ENCODE data around the gene KDM4E.

Gene KDM4E

GRCh38 chr11:95050595-95051202 lies 25.6 kb downstream of the KDM4E start:
- DNase-seq (ENCODE audit: low read depth in 2 of 2) = no peak

- no peak for DNase-seq (ENCODE audit: low read depth in 2 of 2)
These were observed 29.3 kb downstream of the KDM4E start for GRCh38 chr11:95054356-95054755.

- no peak for DNase-seq (ENCODE audit: low read depth in 2 of 2)
These were observed 30.3 kb downstream of the KDM4E start for GRCh38 chr11:95055283-95055897.

- DNase-seq (ENCODE audit: low read depth in 2 of 2) = no peak
These were observed 32.9 kb downstream of the KDM4E start for GRCh38 chr11:95057959-95058358.

- DNase-seq (ENCODE audit: low read depth in 2 of 2) = no peak
These were observed 33.6 kb downstream of the KDM4E start for GRCh38 chr11:95058621-95059020.

GRCh38 chr11:95059046-95059445 lies 34.0 kb downstream of the KDM4E start:
- no peak for DNase-seq (ENCODE audit: low read depth in 2 of 2)

GRCh38 chr11:95065336-95065735 lies 40.3 kb downstream of the KDM4E start:
- no peak for DNase-seq (ENCODE audit: low read depth in 2 of 2)

GRCh38 chr11:95066716-95067038 lies 41.6 kb downstream of the KDM4E start, which contains the start of gene SRSF8:
Gene SRSF8, plus strand, starts transcription at chr11:95066919. Its CDS starts 308 bp downstream, at chr11:95067227.
- DNase-seq (ENCODE audit: low read depth in 2 of 2) = no peak

GRCh38 chr11:95067039-95067840 lies 42.2 kb downstream of the KDM4E start:
- DNase-seq (ENCODE audit: low read depth in 2 of 2) = peak; percentile 60 to 64

GRCh38 chr11:95067841-95068219 lies 42.8 kb downstream of the KDM4E start:
- DNase-seq (ENCODE audit: low read depth in 2 of 2) = no peak

GRCh38 chr11:95068549-95068948 lies 43.5 kb downstream of the KDM4E start:
- DNase-seq (ENCODE audit: low read depth in 2 of 2) = peak; percentile 38 to 41

- DNase-seq (ENCODE audit: low read depth in 2 of 2) = no peak
These were observed 45.4 kb downstream of the KDM4E start for GRCh38 chr11:95070471-95070870.

GRCh38 chr11:95072948-95073347 lies 47.9 kb downstream of the KDM4E start:
- DNase-seq (ENCODE audit: low read depth in 2 of 2) = no peak

- DNase-seq (ENCODE audit: low read depth in 2 of 2) = no peak
These were observed 49.9 kb downstream of the KDM4E start for GRCh38 chr11:95074792-95075563.

- no peak for DNase-seq (ENCODE audit: low read depth in 2 of 2)
These were observed 51.4 kb downstream of the KDM4E start for GRCh38 chr11:95076416-95076815.

- no peak for DNase-seq (ENCODE audit: low read depth in 2 of 2)
These were observed 51.9 kb downstream of the KDM4E start for GRCh38 chr11:95076981-95077380.

Measured in activated CD4-positive, alpha-beta T cell treated with anti-CD3 and anti-CD28 coated beads for 24 hours (primary cell).